HG02970 (cell line): Measurements from ENCODE around the gene RNASE12.
"Not testable (repeated sequence)": the region's sequence is repeated elsewhere in the genome, so short reads cannot be mapped to it uniquely, and the experiment has no call there.

Source experiments
- ATAC-seq: cut with Tn5 transposase; IDR thresholded peaks from one replicate; pipeline ENCODE4 v1.9.1; 2021; ENCODE audit warnings: mild to moderate bottlenecking, moderate library complexity, moderate number of reproducible peaks; ENCODE audit not compliant: unreplicated experiment, low FRiP score

RNASE12 gene

GRCh38 chr14:20614038-20614840, 23.1 kb upstream of the RNASE12 start:
- ATAC-seq = no peak

- ATAC-seq = peak; percentile 66
These were observed 22.2 kb upstream of the RNASE12 start for GRCh38 chr14:20613094-20614037.

GRCh38 chr14:20612403-20612802, 21.2 kb upstream of the RNASE12 start:
- ATAC-seq = no peak

GRCh38 chr14:20611277-20611676, 20.1 kb upstream of the RNASE12 start:
- ATAC-seq = no peak

GRCh38 chr14:20610002-20610765, 19.0 kb upstream of the RNASE12 start:
- no peak for ATAC-seq

GRCh38 chr14:20609215-20610001, 18.2 kb upstream of the RNASE12 start:
- ATAC-seq = peak; percentile 33

GRCh38 chr14:20608383-20609110, 17.4 kb upstream of the RNASE12 start:
- ATAC-seq = no peak

- no peak for ATAC-seq
These were observed 16.4 kb upstream of the RNASE12 start for GRCh38 chr14:20607617-20608016.

- ATAC-seq = no peak
These were observed 15.7 kb upstream of the RNASE12 start for GRCh38 chr14:20606902-20607242.

- ATAC-seq = no peak
These were observed 15.2 kb upstream of the RNASE12 start for GRCh38 chr14:20606190-20606901.

- no peak for ATAC-seq
These were observed 12.9 kb upstream of the RNASE12 start for GRCh38 chr14:20603813-20604690.

GRCh38 chr14:20602583-20602982, 11.4 kb upstream of the RNASE12 start:
- no peak for ATAC-seq

- ATAC-seq = no peak
These were observed 10.3 kb upstream of the RNASE12 start for GRCh38 chr14:20601522-20601921.

- no peak for ATAC-seq
These were observed 5.9 kb upstream of the RNASE12 start for GRCh38 chr14:20597108-20597507.

GRCh38 chr14:20595726-20596125, 4.5 kb upstream of the RNASE12 start:
- not testable (repeated sequence) for ATAC-seq

GRCh38 chr14:20592574-20592973, 1.4 kb upstream of the RNASE12 start:
- no peak for ATAC-seq

GRCh38 chr14:20587489-20588154, 3.6 kb downstream of the RNASE12 start, which contains the start of gene RNASE11:
Gene RNASE11 (minus strand): TSS chr14:20588001.
- ATAC-seq = no peak
